OCI-LY3 (cell line): ENCODE measurements around the gene APBA1.

Experiments used
- EZH2phosphoT487 ChIP-seq: fragments of 200-600 bp; shearing (Covaris generic); IDR thresholded peaks from 2 replicates; pipeline ENCODE4 v1.6.1; 2018; ENCODE audit warnings: antibody characterized with exemption, mixed run types, low read depth
- TF ChIP-seq, protein P1 (sequence below): fragments of 200-600, 300-600 bp; sonication (generic); IDR thresholded peaks from 2 replicates; pipeline ENCODE4 v1.5.1; 2014; ENCODE audit warnings: antibody characterized with exemption, low read length, low read depth

DNA sequence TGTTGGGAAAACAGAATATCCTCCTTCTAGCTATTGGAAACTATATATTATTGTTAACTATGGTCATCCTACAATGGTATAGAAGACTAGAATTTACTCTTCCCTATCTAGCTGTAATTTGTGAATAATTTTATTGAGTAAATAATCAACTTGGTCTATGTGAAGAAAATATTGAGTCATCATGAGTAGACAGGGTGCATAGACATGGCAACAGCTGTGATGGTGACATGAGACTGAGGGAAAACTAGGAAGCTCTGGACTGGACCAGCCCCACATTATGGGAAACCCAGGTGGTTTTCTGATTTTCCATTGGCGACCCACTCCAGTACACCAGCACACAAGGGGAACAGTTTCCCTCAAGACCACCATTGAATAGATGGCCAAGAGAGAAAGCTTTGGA lies 95.0 kb downstream of the APBA1 start:
- TF ChIP-seq EZH2phosphoT487 = no peak
- TF ChIP-seq, protein P1, sequence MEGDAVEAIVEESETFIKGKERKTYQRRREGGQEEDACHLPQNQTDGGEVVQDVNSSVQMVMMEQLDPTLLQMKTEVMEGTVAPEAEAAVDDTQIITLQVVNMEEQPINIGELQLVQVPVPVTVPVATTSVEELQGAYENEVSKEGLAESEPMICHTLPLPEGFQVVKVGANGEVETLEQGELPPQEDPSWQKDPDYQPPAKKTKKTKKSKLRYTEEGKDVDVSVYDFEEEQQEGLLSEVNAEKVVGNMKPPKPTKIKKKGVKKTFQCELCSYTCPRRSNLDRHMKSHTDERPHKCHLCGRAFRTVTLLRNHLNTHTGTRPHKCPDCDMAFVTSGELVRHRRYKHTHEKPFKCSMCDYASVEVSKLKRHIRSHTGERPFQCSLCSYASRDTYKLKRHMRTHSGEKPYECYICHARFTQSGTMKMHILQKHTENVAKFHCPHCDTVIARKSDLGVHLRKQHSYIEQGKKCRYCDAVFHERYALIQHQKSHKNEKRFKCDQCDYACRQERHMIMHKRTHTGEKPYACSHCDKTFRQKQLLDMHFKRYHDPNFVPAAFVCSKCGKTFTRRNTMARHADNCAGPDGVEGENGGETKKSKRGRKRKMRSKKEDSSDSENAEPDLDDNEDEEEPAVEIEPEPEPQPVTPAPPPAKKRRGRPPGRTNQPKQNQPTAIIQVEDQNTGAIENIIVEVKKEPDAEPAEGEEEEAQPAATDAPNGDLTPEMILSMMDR = no peak
